Measurements from ENCODE around the gene BRD2. TPM values are rescaled to one million over a fixed set of nuclear protein-coding genes. Genes with fewer than 3 reads are reported as not detected.

BRD2 gene
- total RNA-seq, 1 donor from 2014 or later, result 140 TPM

DNA sequence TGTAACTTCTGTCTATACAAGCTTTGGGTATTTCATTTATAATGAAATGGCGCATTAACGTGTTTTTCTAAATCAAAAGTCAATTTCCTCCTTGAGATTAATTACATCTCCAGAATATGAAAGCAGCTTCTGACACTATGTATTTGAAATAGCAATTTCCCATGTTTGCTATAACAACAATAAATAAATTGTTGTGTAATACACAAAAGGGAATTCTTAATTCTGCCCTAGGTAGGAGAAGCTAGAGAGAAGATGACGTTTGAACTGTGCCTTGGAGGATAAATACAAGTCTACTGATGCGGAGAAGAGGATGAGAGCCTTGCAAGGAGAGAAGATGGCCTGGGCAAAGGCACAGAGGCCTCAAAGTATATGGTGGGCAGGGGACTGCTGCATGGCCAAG, 48.6 kb downstream of the BRD2 start:
- no peak overlapping the region for H3K27ac ChIP-seq
- intact Hi-C loops (cut with DNase I), result loop anchor here (5.0 kb wide), 1 partner anchor 65 kb away; no protein-coding TSS in a partner anchor
- TF ChIP-seq, protein P1, sequence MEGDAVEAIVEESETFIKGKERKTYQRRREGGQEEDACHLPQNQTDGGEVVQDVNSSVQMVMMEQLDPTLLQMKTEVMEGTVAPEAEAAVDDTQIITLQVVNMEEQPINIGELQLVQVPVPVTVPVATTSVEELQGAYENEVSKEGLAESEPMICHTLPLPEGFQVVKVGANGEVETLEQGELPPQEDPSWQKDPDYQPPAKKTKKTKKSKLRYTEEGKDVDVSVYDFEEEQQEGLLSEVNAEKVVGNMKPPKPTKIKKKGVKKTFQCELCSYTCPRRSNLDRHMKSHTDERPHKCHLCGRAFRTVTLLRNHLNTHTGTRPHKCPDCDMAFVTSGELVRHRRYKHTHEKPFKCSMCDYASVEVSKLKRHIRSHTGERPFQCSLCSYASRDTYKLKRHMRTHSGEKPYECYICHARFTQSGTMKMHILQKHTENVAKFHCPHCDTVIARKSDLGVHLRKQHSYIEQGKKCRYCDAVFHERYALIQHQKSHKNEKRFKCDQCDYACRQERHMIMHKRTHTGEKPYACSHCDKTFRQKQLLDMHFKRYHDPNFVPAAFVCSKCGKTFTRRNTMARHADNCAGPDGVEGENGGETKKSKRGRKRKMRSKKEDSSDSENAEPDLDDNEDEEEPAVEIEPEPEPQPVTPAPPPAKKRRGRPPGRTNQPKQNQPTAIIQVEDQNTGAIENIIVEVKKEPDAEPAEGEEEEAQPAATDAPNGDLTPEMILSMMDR (IDR thresholded peaks at IDR 0.05), result no peak
- H3K9me3 ChIP-seq, result no peaks in the 10 kb centered on the region
- H3K27me3 ChIP-seq, result no peaks in the 10 kb centered on the region
- H3K4me1 ChIP-seq, result peaks cover 4 to 10% of the 10 kb centered on the region in 2 donors
- DNase-seq (ENCODE audit: low spot score in 2 of 2), result no peak
- no peak overlapping the region for H3K4me3 ChIP-seq
- no peaks in the 10 kb centered on the region for H3K36me3 ChIP-seq

DNA sequence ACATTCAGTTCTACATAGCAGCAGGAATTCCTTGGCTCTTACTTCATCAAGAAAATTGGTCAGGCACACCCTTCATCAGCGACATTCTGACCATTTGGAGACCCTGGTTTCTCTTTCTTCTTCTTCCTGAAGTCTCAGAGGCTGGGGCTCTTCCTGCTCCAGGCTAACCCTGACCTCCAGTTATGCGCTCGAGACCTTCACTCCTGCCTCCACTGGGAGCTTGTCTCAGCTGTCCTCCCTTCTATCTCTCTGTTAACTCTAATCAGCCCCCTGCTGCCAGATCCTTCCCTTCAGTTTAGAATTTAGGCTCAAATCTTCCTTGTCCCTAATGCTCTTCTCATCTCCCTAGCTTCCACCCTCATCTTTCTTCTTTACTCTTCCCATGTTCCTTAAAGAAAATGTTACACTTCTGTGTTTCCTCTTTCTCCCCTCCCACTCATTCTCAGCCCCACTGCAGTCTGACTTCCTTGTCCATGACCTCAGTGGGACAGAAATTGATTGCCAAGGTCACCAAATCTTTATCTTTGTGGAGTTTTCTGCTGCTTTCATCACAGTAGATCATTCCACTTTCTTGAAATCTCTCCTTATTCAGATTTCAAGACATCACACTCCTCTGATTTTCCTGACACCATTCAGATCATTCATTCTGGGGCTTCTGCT, 49.4 kb downstream of the BRD2 start:
- TF ChIP-seq, protein P1 (IDR thresholded peaks at IDR 0.05), result no peak
- Histone ChIP-seq H3K27me3 (no peaks in the 10 kb centered on the region), H3K36me3 (no peaks in the 10 kb centered on the region), H3K4me3 (no peak overlapping the region), H3K4me1 (peaks cover 4 to 10% of the 10 kb centered on the region in 2 donors), H3K9me3 (no peaks in the 10 kb centered on the region), H3K27ac (peak overlapping the region; percentile 63 to 87)
- DNase-seq (ENCODE audit: low spot score in 2 of 2), result no peak
- intact Hi-C loops (cut with DNase I), result loop anchor here (5.0 kb wide), 1 partner anchor 64 kb away; no protein-coding TSS in a partner anchor

- intact Hi-C loops (cut with DNase I), result loop anchor here (5.0 kb wide), 1 partner anchor 64 kb away; no protein-coding TSS in a partner anchor
- Histone ChIP-seq H3K27me3 (no peaks in the 10 kb centered on the region), H3K36me3 (no peaks in the 10 kb centered on the region), H3K4me3 (peak overlapping the region; percentile 44 to 52), H3K9me3 (no peaks in the 10 kb centered on the region), H3K4me1 (peaks cover 4 to 10% of the 10 kb centered on the region in 2 donors), H3K27ac (peak overlapping the region; percentile 63 to 87)
- DNase-seq (ENCODE audit: low spot score in 2 of 2), result no peak
- TF ChIP-seq, protein P1 (IDR thresholded peaks at IDR 0.05), result no peak
Observed at GRCh38 chr6:33018418-33018817, 50.0 kb downstream of the BRD2 start.

DNA sequence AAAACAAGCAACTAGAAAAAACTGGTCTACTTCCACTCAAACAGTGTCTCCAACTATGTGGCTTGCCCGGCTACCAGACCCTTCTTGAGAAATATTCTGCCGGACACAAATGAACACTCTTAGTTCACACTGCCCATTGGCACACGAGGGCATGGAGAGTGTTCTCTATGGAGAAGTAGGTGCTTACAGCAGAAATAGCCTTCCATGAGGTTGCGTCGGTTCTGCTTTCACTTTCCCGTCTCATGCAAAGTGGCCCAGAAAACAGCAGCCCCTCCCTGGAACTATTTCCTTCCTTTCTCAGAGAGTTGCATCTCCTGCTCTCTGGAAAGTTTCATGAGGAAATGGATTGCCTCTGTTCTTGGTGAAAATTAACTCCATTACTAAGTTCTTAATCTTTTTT, 50.5 kb downstream of the BRD2 start:
- H3K4me1 ChIP-seq, result peaks cover 4 to 10% of the 10 kb centered on the region in 2 donors
- H3K27me3 ChIP-seq, result no peaks in the 10 kb centered on the region
- peak overlapping the region; percentile 44 to 52 for H3K4me3 ChIP-seq
- peak overlapping the region; percentile 63 to 87 for H3K27ac ChIP-seq
- peak; percentile 48 to 86 for DNase-seq (ENCODE audit: low spot score in 2 of 2)
- H3K9me3 ChIP-seq, result no peaks in the 10 kb centered on the region
- H3K36me3 ChIP-seq, result no peaks in the 10 kb centered on the region
- intact Hi-C loops (cut with DNase I), result loop anchor here (5.0 kb wide), 1 partner anchor 63 kb away; no protein-coding TSS in a partner anchor
- TF ChIP-seq, protein P1 (IDR thresholded peaks at IDR 0.05), result no peak

DNA sequence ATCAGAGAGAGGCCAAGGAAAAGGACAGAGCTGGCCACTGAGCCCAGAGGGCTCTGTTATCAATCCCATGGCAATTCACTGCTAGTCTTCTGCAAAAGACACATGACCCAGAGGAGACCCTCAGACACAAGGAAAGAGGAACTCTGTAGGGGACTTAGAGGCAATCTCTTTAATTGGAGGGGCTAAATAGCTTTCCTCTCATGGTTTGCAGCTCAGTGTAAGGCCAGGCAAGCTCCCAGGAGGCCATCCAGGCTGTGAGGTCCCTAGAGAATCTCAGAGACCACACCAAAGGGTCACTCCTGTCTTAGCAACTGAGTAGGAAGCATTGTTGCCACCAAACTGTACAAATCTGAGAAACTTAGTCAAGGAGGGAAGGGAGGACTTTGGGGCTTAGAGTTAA, 51.0 kb downstream of the BRD2 start:
- intact Hi-C loops (cut with DNase I), result loop anchor here (5.0 kb wide), 1 partner anchor 63 kb away; no protein-coding TSS in a partner anchor
- TF ChIP-seq, protein P1 (IDR thresholded peaks at IDR 0.05), result no peak
- DNase-seq (ENCODE audit: low spot score in 2 of 2), result no peak
- peak overlapping the region; percentile 63 to 87 for H3K27ac ChIP-seq
- H3K36me3 ChIP-seq, result no peaks in the 10 kb centered on the region
- peak overlapping the region; percentile 44 to 52 for H3K4me3 ChIP-seq
- no peaks in the 10 kb centered on the region for H3K27me3 ChIP-seq
- no peaks in the 10 kb centered on the region for H3K9me3 ChIP-seq
- H3K4me1 ChIP-seq, result peaks cover 4 to 10% of the 10 kb centered on the region in 2 donors
